Measurements from ENCODE around the gene CCR1. TPM values are rescaled to one million over a fixed set of nuclear protein-coding genes. Genes with fewer than 3 reads are reported as not detected.
"Not testable (repeated sequence)": the region's sequence is repeated elsewhere in the genome, so short reads cannot be mapped to it uniquely, and the experiment has no call there.

CCR1 gene
- total RNA-seq, 1 experiment from 2014 or later: 0.10 TPM

DNA sequence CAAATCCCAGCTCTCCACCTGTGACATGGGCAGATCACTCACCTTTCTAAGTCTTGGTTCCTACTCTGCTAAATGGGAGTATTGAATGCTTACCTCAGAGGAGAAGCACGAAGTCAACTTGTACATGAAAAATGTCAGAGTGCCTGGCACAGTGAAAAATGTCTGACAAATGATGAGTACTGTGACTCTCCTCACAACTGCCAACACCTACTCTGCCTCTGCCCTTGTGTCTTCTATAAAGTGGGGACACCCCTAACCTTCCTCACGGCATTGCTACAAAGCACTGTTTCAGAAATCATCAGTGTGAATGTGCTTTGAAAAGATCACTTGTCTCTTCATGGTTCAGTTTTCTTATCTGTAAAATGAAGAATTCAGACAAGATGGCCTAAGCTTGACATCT lies 940 bp upstream of the CCR1 start:
- no peak overlapping the region for H3K4me3 ChIP-seq (replicated peaks in 1 of 2; ENCODE audit: low read depth in 1 of 2, low read length in 2 of 2)
- no peak overlapping the region for H3K4me2 ChIP-seq (ENCODE audit: low read length)
- H3K27ac ChIP-seq (ENCODE audit: low read depth, low read length): no peak overlapping the region
- no peak for ATAC-seq
- TF ChIP-seq, protein P1, sequence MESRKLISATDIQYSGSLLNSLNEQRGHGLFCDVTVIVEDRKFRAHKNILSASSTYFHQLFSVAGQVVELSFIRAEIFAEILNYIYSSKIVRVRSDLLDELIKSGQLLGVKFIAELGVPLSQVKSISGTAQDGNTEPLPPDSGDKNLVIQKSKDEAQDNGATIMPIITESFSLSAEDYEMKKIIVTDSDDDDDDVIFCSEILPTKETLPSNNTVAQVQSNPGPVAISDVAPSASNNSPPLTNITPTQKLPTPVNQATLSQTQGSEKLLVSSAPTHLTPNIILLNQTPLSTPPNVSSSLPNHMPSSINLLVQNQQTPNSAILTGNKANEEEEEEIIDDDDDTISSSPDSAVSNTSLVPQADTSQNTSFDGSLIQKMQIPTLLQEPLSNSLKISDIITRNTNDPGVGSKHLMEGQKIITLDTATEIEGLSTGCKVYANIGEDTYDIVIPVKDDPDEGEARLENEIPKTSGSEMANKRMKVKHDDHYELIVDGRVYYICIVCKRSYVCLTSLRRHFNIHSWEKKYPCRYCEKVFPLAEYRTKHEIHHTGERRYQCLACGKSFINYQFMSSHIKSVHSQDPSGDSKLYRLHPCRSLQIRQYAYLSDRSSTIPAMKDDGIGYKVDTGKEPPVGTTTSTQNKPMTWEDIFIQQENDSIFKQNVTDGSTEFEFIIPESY (IDR thresholded peaks at IDR 0.05; ENCODE audit: extremely low read depth, insufficient replicate concordance, low read length): no peak
- no peak for TF ChIP-seq EGR1 (IDR thresholded peaks at IDR 0.05; ENCODE audit: low read depth)
- TF ChIP-seq EZH2phosphoT487 (IDR thresholded peaks at IDR 0.05; ENCODE audit: borderline replicate concordance): no peak
- TF ChIP-seq TCF7L2 (IDR thresholded peaks at IDR 0.05; ENCODE audit: borderline replicate concordance, extremely low read depth, insufficient read depth, insufficient read length): no peak
- TF ChIP-seq ZFX (IDR thresholded peaks at IDR 0.05): no peak
- no peak for TF ChIP-seq SP1 (IDR thresholded peaks at IDR 0.05; ENCODE audit: low read depth)
- TF ChIP-seq, protein P2, sequence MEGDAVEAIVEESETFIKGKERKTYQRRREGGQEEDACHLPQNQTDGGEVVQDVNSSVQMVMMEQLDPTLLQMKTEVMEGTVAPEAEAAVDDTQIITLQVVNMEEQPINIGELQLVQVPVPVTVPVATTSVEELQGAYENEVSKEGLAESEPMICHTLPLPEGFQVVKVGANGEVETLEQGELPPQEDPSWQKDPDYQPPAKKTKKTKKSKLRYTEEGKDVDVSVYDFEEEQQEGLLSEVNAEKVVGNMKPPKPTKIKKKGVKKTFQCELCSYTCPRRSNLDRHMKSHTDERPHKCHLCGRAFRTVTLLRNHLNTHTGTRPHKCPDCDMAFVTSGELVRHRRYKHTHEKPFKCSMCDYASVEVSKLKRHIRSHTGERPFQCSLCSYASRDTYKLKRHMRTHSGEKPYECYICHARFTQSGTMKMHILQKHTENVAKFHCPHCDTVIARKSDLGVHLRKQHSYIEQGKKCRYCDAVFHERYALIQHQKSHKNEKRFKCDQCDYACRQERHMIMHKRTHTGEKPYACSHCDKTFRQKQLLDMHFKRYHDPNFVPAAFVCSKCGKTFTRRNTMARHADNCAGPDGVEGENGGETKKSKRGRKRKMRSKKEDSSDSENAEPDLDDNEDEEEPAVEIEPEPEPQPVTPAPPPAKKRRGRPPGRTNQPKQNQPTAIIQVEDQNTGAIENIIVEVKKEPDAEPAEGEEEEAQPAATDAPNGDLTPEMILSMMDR (IDR thresholded peaks at IDR 0.05 in 2 of 3, conservative IDR thresholded peaks at IDR 0.05 in 1 of 3; ENCODE audit: borderline replicate concordance in 1 of 3, insufficient read depth in 1 of 3, low read depth in 2 of 3, low read length in 2 of 3): no peak
- TF ChIP-seq, protein P3, sequence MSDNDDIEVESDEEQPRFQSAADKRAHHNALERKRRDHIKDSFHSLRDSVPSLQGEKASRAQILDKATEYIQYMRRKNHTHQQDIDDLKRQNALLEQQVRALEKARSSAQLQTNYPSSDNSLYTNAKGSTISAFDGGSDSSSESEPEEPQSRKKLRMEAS (IDR thresholded peaks at IDR 0.05): no peak
- no peak for TF ChIP-seq ZNF274 (IDR thresholded peaks at IDR 0.05; ENCODE audit: low read depth, low read length)
- H3K4me1 ChIP-seq (ENCODE audit: control insufficient read depth in 1 of 2, insufficient read depth in 2 of 2, low read length in 2 of 2): peaks cover 0 to 9% of the 10 kb centered on the region in 2 experiments; a peak in 2 of 4 replicates
- no TSS peak for BruUV-seq (replicated peaks)
- no peaks in the 10 kb centered on the region for H3K79me2 ChIP-seq (ENCODE audit: insufficient read depth, low read length)
- intact Hi-C loops (cut with micrococcal nuclease): no loop called here
- no peaks in the 10 kb centered on the region for H3K9me3 ChIP-seq (ENCODE audit: control insufficient read depth in 1 of 2, insufficient read depth in 1 of 2, low read depth in 1 of 2, low read length in 2 of 2)
- CTCF ChIA-PET: interaction anchor here (0.7 to 3.4 kb wide), 13 partner anchors 11 to 270 kb away, joined by 3 to 17 read pairs (median 7); no protein-coding TSS in a partner anchor
- POLR2A ChIA-PET: no interaction called here
- H4K20me1 ChIP-seq (ENCODE audit: insufficient read depth): no peaks in the 10 kb centered on the region
- RAD21 ChIA-PET (ENCODE audit: low non-redundant PET in 1 of 2, low total read pairs in 2 of 2, uncharacterized antibody in 2 of 2, unreplicated experiment in 2 of 2): no interaction called here
- no peak overlapping the region for H2AFZ ChIP-seq (ENCODE audit: low read depth, low read length, poor library complexity, severe bottlenecking)
- DNase-seq (ENCODE audit: low read depth, low spot score): no peak
- H3K9ac ChIP-seq (ENCODE audit: low read length): no peak overlapping the region
- H3K36me3 ChIP-seq (ENCODE audit: control insufficient read depth in 1 of 2, insufficient read depth in 2 of 2, low read length in 2 of 2): no peaks in the 10 kb centered on the region
- no peaks in the 10 kb centered on the region for H3K9me2 ChIP-seq (ENCODE audit: insufficient read depth)
- H3K27me3 ChIP-seq (ENCODE audit: insufficient read depth, low read length): peaks cover 7% of the 10 kb centered on the region; the same call in 1 of the 2 replicates

DNA sequence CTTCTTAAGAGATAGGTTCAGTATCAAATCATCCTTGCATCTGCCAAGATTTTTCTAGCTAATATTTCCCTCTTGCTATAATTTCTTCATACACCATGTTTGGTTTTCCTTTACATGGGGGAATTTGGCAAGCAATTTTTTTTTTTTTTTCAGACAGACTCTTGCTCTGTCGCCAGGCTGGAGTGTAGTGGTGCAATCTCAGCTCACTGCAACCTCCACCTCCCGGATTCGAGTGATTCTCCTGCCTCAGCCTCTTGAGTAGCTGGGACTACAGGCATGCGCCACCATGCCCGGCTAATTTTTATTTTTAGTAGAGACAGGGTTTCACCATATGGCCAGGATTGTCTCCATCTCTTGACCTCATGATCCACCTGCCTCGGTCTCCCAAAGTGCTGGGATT lies 599 bp downstream of the CCR1 start:
- CTCF ChIA-PET: interaction anchor here (0.6 to 3.4 kb wide), 16 partner anchors 9 to 268 kb away, joined by 3 to 17 read pairs (median 6); no protein-coding TSS in a partner anchor
- H3K9ac ChIP-seq (ENCODE audit: low read length); H3K27me3 ChIP-seq (ENCODE audit: insufficient read depth, low read length); H3K4me1 ChIP-seq (ENCODE audit: control insufficient read depth in 1 of 2, insufficient read depth in 2 of 2, low read length in 2 of 2); ATAC-seq; POLR2A ChIA-PET; DNase-seq (ENCODE audit: low read depth, low spot score); RAD21 ChIA-PET (ENCODE audit: low non-redundant PET in 1 of 2, low total read pairs in 2 of 2, uncharacterized antibody in 2 of 2, unreplicated experiment in 2 of 2); BruUV-seq (replicated peaks); H3K27ac ChIP-seq (ENCODE audit: low read depth, low read length); H3K79me2 ChIP-seq (ENCODE audit: insufficient read depth, low read length); intact Hi-C loops (cut with micrococcal nuclease); H3K36me3 ChIP-seq (ENCODE audit: control insufficient read depth in 1 of 2, insufficient read depth in 2 of 2, low read length in 2 of 2); H3K4me3 ChIP-seq (replicated peaks in 1 of 2; ENCODE audit: low read depth in 1 of 2, low read length in 2 of 2); H3K9me2 ChIP-seq (ENCODE audit: insufficient read depth); H3K4me2 ChIP-seq (ENCODE audit: low read length); H2AFZ ChIP-seq (ENCODE audit: low read depth, low read length, poor library complexity, severe bottlenecking); H4K20me1 ChIP-seq (ENCODE audit: insufficient read depth); H3K9me3 ChIP-seq (ENCODE audit: control insufficient read depth in 1 of 2, insufficient read depth in 1 of 2, low read depth in 1 of 2, low read length in 2 of 2): not testable (repeated sequence)

Data from HCT116 (cell line).